ENCODE measurements around the gene ZNF45. TPM values are rescaled to one million over a fixed set of nuclear protein-coding genes. Genes with fewer than 3 reads are reported as not detected.

The ZNF45 gene
- total and polyA plus RNA-seq, 2 of the 13 experiments (the other 11 are each of a cell fraction or from before 2014, with no cell fraction given), result 2.4 to 11.3 TPM

DNA sequence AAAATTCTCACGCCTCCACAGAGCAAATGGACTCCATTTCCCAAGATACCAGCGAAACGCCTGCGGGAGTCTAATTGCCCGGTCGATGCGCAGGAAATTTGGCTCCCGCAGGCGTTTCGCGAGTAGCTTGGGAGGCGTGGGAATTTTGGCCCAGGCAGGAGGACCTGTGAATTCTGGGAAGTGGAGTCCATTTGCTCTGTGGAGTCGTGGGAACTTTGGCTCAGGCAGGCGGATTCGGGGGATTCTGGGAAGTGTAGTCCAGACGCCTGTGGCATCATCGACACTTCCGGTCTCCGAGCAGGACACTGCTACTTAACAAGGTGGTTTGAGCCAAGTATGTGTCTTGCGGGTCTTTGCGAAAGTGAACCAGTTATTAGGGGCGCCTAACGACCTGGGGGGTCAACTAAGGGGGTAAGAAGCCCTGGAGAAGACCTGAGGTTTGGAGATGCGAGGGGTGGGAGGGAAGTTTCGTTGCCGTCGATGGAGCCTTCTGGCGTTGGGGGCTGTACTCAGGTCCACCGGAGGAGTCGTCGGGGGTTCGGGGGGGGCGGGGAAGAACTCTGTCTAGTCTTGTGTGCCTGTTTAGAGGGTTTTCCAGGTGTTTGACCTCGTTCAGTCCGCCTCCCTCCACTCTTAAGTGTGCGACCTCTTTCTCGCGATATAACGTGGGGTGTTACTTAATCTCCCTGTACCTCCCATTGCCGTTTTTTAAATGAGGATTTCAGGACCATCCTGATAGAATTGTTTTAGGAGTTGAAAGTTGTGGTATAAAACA is 49.0 kb upstream of the ZNF45 start, which contains the start of gene ZNF155:
Gene ZNF155, plus strand, starts transcription at position 277 of the 775 bp plus-strand sequence. CDS start 4,356 bp downstream, outside the sequence.
- peak; percentile 87 for DNase-seq (ENCODE audit: low spot score)
- peak; percentile 89 for FAIRE-seq
- Histone ChIP-seq H3K4me1 (ENCODE audit: insufficient read depth, low read length) (no peaks in the 10 kb centered on the region), H3K27ac (ENCODE audit: extremely low read length, insufficient read depth, low read length) (no peak within 1 kb of the TSS), H3K4me2 (ENCODE audit: low read depth, low read length) (peak within 1 kb of the TSS; percentile 68), H3K27me3 (ENCODE audit: control insufficient read depth in 1 of 2, insufficient read depth in 2 of 2, low read length in 2 of 2) (no peaks in the 10 kb centered on the region; a peak in 1 of 5 replicates), H2AFZ (ENCODE audit: low read length) (peak within 1 kb of the TSS; percentile 85), H3K4me3 (replicated peaks in 1 of 3; ENCODE audit: insufficient read depth in 1 of 3, low read depth in 2 of 3, low read length in 3 of 3) (peak within 1 kb of the TSS; percentile 67 to 79 (median 78)), H3K36me3 (replicated peaks in 1 of 2; ENCODE audit: control insufficient read depth in 1 of 2, insufficient read depth in 2 of 2, low read length in 2 of 2) (0 out of 5 replicates have a peak, but pooled peaks cover 0 to under 1% of the 10 kb centered on the region in 2 experiments), H4K20me1 (ENCODE audit: insufficient read depth, low read length) (no peaks in the 10 kb centered on the region), H3K79me2 (ENCODE audit: insufficient read depth, low read length) (no peaks in the 10 kb centered on the region), H3K9ac (ENCODE audit: insufficient read depth, low read depth, low read length) (peak within 1 kb of the TSS; percentile 73), H3K9me3 (ENCODE audit: low read length) (no peaks in the 10 kb centered on the region)
- CTCF ChIA-PET (ENCODE audit: low intra/inter-chr PET ratio, low total read pairs), result no interaction called here
- ATAC-seq, result peak; percentile 100
- POLR2A ChIA-PET, result interaction anchor here (1.1 to 1.2 kb wide), 2 partner anchors 18 to 49 kb away, joined by 3 read pairs; partner anchors contain the start of gene ZNF45
- WGBS (ENCODE audit: low lambda C conversion rate), result 2% methylated on average over 30 of the region's 40 CpGs
- no TSS peak for BruUV-seq (replicated peaks)
- in situ Hi-C loops (cut with HindIII; ENCODE audit: extremely low pct_ligation_motif_present, low pct_unique_long_range_greater_than_20kb), result no loop called here
- intact Hi-C loops (cut with micrococcal nuclease; ENCODE audit: unreplicated experiment), result loop anchor here (10.0 kb wide), 1 partner anchor 111 kb away; the partner anchor contains the start of gene ZNF224
- 0 out of 2 replicates have a peak, but pooled peaks have one; percentile 60 for TF ChIP-seq PRDM10 (CRISPR knock-in tag; IDR thresholded peaks at IDR 0.05; ENCODE audit: low read depth)
- peak; percentile 38 for TF ChIP-seq TEAD3 (CRISPR knock-in tag; optimal IDR thresholded peaks at IDR 0.05; ENCODE audit: borderline replicate concordance)
- peak; percentile 94 for TF ChIP-seq IRF2 (CRISPR knock-in tag; IDR thresholded peaks at IDR 0.05)
- TF ChIP-seq ZFP36L1 (CRISPR knock-in tag; IDR thresholded peaks at IDR 0.05), result no peak
- TF ChIP-seq ZNF143 (CRISPR knock-in tag; IDR thresholded peaks at IDR 0.05), result peak; percentile 93
- no peak for TF ChIP-seq NFE2L1 (CRISPR knock-in tag; IDR thresholded peaks at IDR 0.05; ENCODE audit: borderline replicate concordance)
- 0 out of 2 replicates have a peak, but pooled peaks have one; percentile 44 for TF ChIP-seq NFIC (IDR thresholded peaks at IDR 0.05; ENCODE audit: low read length)
- TF ChIP-seq, protein P1, sequence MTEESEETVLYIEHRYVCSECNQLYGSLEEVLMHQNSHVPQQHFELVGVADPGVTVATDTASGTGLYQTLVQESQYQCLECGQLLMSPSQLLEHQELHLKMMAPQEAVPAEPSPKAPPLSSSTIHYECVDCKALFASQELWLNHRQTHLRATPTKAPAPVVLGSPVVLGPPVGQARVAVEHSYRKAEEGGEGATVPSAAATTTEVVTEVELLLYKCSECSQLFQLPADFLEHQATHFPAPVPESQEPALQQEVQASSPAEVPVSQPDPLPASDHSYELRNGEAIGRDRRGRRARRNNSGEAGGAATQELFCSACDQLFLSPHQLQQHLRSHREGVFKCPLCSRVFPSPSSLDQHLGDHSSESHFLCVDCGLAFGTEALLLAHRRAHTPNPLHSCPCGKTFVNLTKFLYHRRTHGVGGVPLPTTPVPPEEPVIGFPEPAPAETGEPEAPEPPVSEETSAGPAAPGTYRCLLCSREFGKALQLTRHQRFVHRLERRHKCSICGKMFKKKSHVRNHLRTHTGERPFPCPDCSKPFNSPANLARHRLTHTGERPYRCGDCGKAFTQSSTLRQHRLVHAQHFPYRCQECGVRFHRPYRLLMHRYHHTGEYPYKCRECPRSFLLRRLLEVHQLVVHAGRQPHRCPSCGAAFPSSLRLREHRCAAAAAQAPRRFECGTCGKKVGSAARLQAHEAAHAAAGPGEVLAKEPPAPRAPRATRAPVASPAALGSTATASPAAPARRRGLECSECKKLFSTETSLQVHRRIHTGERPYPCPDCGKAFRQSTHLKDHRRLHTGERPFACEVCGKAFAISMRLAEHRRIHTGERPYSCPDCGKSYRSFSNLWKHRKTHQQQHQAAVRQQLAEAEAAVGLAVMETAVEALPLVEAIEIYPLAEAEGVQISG (CRISPR knock-in tag; IDR thresholded peaks at IDR 0.05), result peak; percentile 77
- peak; percentile 43; the same call in 1 of the 2 replicates for TF ChIP-seq POLR2G (IDR thresholded peaks at IDR 0.05; ENCODE audit: low read depth, low read length)
- TF ChIP-seq KAT8 (CRISPR knock-in tag; IDR thresholded peaks at IDR 0.05), result peak; percentile 56
- TF ChIP-seq LCORL (IDR thresholded peaks at IDR 0.05), result no peak
- TF ChIP-seq LCORL (CRISPR knock-in tag; IDR thresholded peaks at IDR 0.05), result peak; percentile 56; the same call in 1 of the 2 replicates
- peak; percentile 62 for TF ChIP-seq GATAD1 (CRISPR knock-in tag; IDR thresholded peaks at IDR 0.05)
- TF ChIP-seq KLF16 (CRISPR knock-in tag; IDR thresholded peaks at IDR 0.05), result peak in 1 of 2 experiments; percentile 61; a peak in 1 of 4 replicates
- no peak for TF ChIP-seq HDAC6 (IDR thresholded peaks at IDR 0.05; ENCODE audit: low read depth, low read length)
- no peak for TF ChIP-seq ZNF446 (CRISPR knock-in tag; IDR thresholded peaks at IDR 0.05)
- TF ChIP-seq ZFY (CRISPR knock-in tag; IDR thresholded peaks at IDR 0.05), result peak; percentile 58
- peak; percentile 44; the same call in 1 of the 2 replicates for TF ChIP-seq KDM5A (IDR thresholded peaks at IDR 0.05; ENCODE audit: borderline replicate concordance, low read length)
- TF ChIP-seq, protein P2, sequence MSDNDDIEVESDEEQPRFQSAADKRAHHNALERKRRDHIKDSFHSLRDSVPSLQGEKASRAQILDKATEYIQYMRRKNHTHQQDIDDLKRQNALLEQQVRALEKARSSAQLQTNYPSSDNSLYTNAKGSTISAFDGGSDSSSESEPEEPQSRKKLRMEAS (IDR thresholded peaks at IDR 0.05), result peak; percentile 51
